Coronary artery (tissue), 2 donors: ENCODE measurements around the gene ANAPC15.
"Not testable (repeated sequence)": the region's sequence is repeated elsewhere in the genome, so short reads cannot be mapped to it uniquely, and the experiment has no call there.

ENCODE experiments used
- DNase-seq: peaks from one replicate; pipeline ENCODE4 v3.0.0-alpha.2; 2017; ENCODE audit warnings: low spot score
- H3K27ac ChIP-seq, 2 donors: fragments of 200-600 bp; sonication (generic); one replicate each; pipeline ENCODE4 v1.5.1; 2016 to 2019
- H3K4me3 ChIP-seq: fragments of 200-600 bp; sonication (generic); 2 replicates; pipeline ENCODE4 v1.5.1; 2016; ENCODE audit warnings: mild to moderate bottlenecking, moderate library complexity
- CTCF ChIP-seq: fragments of 200-600 bp; sonication (generic); IDR thresholded peaks from one replicate; pipeline ENCODE4 v1.5.1; 2019; ENCODE audit warnings: antibody characterized with exemption

The ANAPC15 gene

GRCh38 chr11:72112143-72112977 lies at the start of gene ANAPC15:
ANAPC15 (minus strand) TSS chr11:72112695; CDS start chr11:72111276, 1,419 bp downstream.
- no peak for TF ChIP-seq CTCF
- H3K27ac ChIP-seq, result peak within 1 kb of the TSS; percentile 89 to 99
- H3K4me3 ChIP-seq, result peak within 1 kb of the TSS; percentile 68
- DNase-seq, result peak; percentile 99

GRCh38 chr11:72160319-72160718 lies 47.8 kb upstream of the ANAPC15 start:
- H3K4me3 ChIP-seq, result no peak overlapping the region

GRCh38 chr11:72157131-72157530 lies 44.6 kb upstream of the ANAPC15 start:
- H3K4me3 ChIP-seq, result no peak overlapping the region
- H3K27ac ChIP-seq, result no peak overlapping the region
- no peak for TF ChIP-seq CTCF
- no peak for DNase-seq

More at GRCh38 chr11:72160319-72160718, 47.8 kb upstream of the ANAPC15 start:
- H3K27ac ChIP-seq, result no peak overlapping the region
- no peak for DNase-seq
- no peak for TF ChIP-seq CTCF

GRCh38 chr11:72155751-72156150 lies 43.3 kb upstream of the ANAPC15 start:
- no peak overlapping the region for H3K27ac ChIP-seq
- DNase-seq, result no peak
- TF ChIP-seq CTCF, result no peak
- H3K4me3 ChIP-seq, result no peak overlapping the region

GRCh38 chr11:72154816-72155215 lies 42.3 kb upstream of the ANAPC15 start:
- H3K4me3 ChIP-seq, result no peak overlapping the region
- TF ChIP-seq CTCF, result no peak
- no peak for DNase-seq
- H3K27ac ChIP-seq, result no peak overlapping the region

GRCh38 chr11:72153874-72154273 lies 41.4 kb upstream of the ANAPC15 start:
- H3K27ac ChIP-seq, result not testable (repeated sequence)

GRCh38 chr11:72150882-72151281 lies 38.4 kb upstream of the ANAPC15 start:
- no peak overlapping the region for H3K4me3 ChIP-seq
- no peak for DNase-seq
- no peak overlapping the region for H3K27ac ChIP-seq
- no peak for TF ChIP-seq CTCF

More at GRCh38 chr11:72153874-72154273, 41.4 kb upstream of the ANAPC15 start:
- not testable (repeated sequence) for H3K4me3 ChIP-seq, DNase-seq
